ENCODE measurements around the gene ARRB1. TPM values are rescaled to one million over a fixed set of nuclear protein-coding genes. Genes with fewer than 3 reads are reported as not detected.

ARRB1 gene
- total and polyA plus RNA-seq, 4 donors = 3.3 to 21.2 (median 12.5) TPM

- H3K27ac ChIP-seq (ENCODE audit: low read depth in 1 of 2, low read length in 2 of 2) = no peak overlapping the region
- peaks cover 0 to 14% (median 8%) of the 10 kb centered on the region in 4 donors for H3K4me1 ChIP-seq (ENCODE audit: control insufficient read depth in 4 of 4, insufficient read depth in 4 of 4, low read length in 3 of 4)
- WGBS = 95% methylated on average over 4 of the region's 4 CpGs
- no peaks in the 10 kb centered on the region for H3K36me3 ChIP-seq (ENCODE audit: control insufficient read depth in 4 of 4, insufficient read depth in 3 of 4, low read depth in 1 of 4, low read length in 3 of 4)
- no peak for DNase-seq (ENCODE audit: low spot score)
- H3K9ac ChIP-seq (ENCODE audit: low read depth in 1 of 2, low read length in 2 of 2) = no peak overlapping the region
- no peaks in the 10 kb centered on the region for H3K9me3 ChIP-seq (ENCODE audit: control insufficient read depth in 4 of 4, low read length in 3 of 4)
- TF ChIP-seq JUND (IDR thresholded peaks at IDR 0.05) = no peak
- TF ChIP-seq REST (IDR thresholded peaks at IDR 0.05) = no peak
- no peak for TF ChIP-seq YY1 (IDR thresholded peaks at IDR 0.05)
- TF ChIP-seq MAX (IDR thresholded peaks at IDR 0.05) = no peak
- TF ChIP-seq RXRA (IDR thresholded peaks at IDR 0.05) = no peak
- TF ChIP-seq EGR1 (IDR thresholded peaks at IDR 0.05; ENCODE audit: low read depth in 2 of 2) = no peak
- no peak for TF ChIP-seq HNF4A (conservative IDR thresholded peaks at IDR 0.05)
- no peak for TF ChIP-seq TAF1 (conservative IDR thresholded peaks at IDR 0.05)
- TF ChIP-seq FOXA2 (IDR thresholded peaks at IDR 0.05) = no peak
- no peak for TF ChIP-seq FOXA1 (IDR thresholded peaks at IDR 0.05)
- TF ChIP-seq GABPA (IDR thresholded peaks at IDR 0.05 in 1 of 2, conservative IDR thresholded peaks at IDR 0.05 in 1 of 2) = no peak
- no peak for TF ChIP-seq ATF3 (IDR thresholded peaks at IDR 0.05)
- no peak for TF ChIP-seq ZBTB33 (IDR thresholded peaks at IDR 0.05)
- TF ChIP-seq NR2F2 (IDR thresholded peaks at IDR 0.05) = no peak
- no peak for TF ChIP-seq RAD21 (IDR thresholded peaks at IDR 0.05)
- H3K27me3 ChIP-seq (ENCODE audit: control insufficient read depth in 4 of 4, insufficient read depth in 4 of 4, low read length in 3 of 4) = no peaks in the 10 kb centered on the region
- no peak overlapping the region for H3K4me3 ChIP-seq (ENCODE audit: low read depth in 1 of 3, low read length in 3 of 3)
These were observed 23.2 kb upstream of the ARRB1 start for GRCh38 chr11:75374646-75375045.

- H3K4me1 ChIP-seq (ENCODE audit: control insufficient read depth in 4 of 4, insufficient read depth in 4 of 4, low read length in 3 of 4) = peaks cover 0 to 11% (median 8%) of the 10 kb centered on the region in 4 donors
- no peak overlapping the region for H3K4me3 ChIP-seq (ENCODE audit: low read depth in 1 of 3, low read length in 3 of 3)
- WGBS = 92% methylated on average over 8 of the region's 8 CpGs
- DNase-seq (ENCODE audit: low spot score) = no peak
- H3K9ac ChIP-seq (ENCODE audit: low read depth in 1 of 2, low read length in 2 of 2) = no peak overlapping the region
- no peaks in the 10 kb centered on the region for H3K36me3 ChIP-seq (ENCODE audit: control insufficient read depth in 4 of 4, insufficient read depth in 3 of 4, low read depth in 1 of 4, low read length in 3 of 4)
- H3K27me3 ChIP-seq (ENCODE audit: control insufficient read depth in 4 of 4, insufficient read depth in 4 of 4, low read length in 3 of 4) = no peaks in the 10 kb centered on the region
- no peaks in the 10 kb centered on the region for H3K9me3 ChIP-seq (ENCODE audit: control insufficient read depth in 4 of 4, low read length in 3 of 4)
- no peak overlapping the region for H3K27ac ChIP-seq (ENCODE audit: low read depth in 1 of 2, low read length in 2 of 2)
- TF ChIP-seq CTCF (IDR thresholded peaks at IDR 0.05; ENCODE audit: low read depth, low read length, missing input control) (no peak), REST (IDR thresholded peaks at IDR 0.05) (no peak), FOXA1 (IDR thresholded peaks at IDR 0.05) (no peak), HNF4G (IDR thresholded peaks at IDR 0.05) (no peak), EGR1 (IDR thresholded peaks at IDR 0.05; ENCODE audit: low read depth in 2 of 2) (no peak), FOXA2 (IDR thresholded peaks at IDR 0.05) (no peak), ZBTB33 (IDR thresholded peaks at IDR 0.05) (no peak), SP1 (IDR thresholded peaks at IDR 0.05) (no peak), YY1 (IDR thresholded peaks at IDR 0.05) (no peak), RAD21 (IDR thresholded peaks at IDR 0.05) (no peak), MAX (IDR thresholded peaks at IDR 0.05) (no peak), HNF4A (conservative IDR thresholded peaks at IDR 0.05) (no peak)
These were observed 21.7 kb upstream of the ARRB1 start for GRCh38 chr11:75373201-75373600.
